Lower leg skin (tissue), 3 donors: ENCODE data around the gene STARD3.

ENCODE experiments used
- POLR2A ChIP-seq, 2 donors: fragments of 450-650 bp; IDR thresholded peaks; one replicate each; pipeline ENCODE4 v1.6.1; 2016 to 2017; ENCODE audit warnings: antibody characterized with exemption in 2 of 2, mild to moderate bottlenecking in 1 of 2, moderate library complexity in 1 of 2
- TF ChIP-seq, protein P1 (sequence below), 3 donors: fragments of 450-650 bp; IDR thresholded peaks; one replicate each; pipeline ENCODE4 v1.5.1; 2016; ENCODE audit warnings: antibody characterized with exemption in 3 of 3, mild to moderate bottlenecking in 3 of 3, moderate library complexity in 2 of 3

GRCh38 chr17:39641097-39641496 is 4.2 kb downstream of the STARD3 start:
- TF ChIP-seq, protein P1, sequence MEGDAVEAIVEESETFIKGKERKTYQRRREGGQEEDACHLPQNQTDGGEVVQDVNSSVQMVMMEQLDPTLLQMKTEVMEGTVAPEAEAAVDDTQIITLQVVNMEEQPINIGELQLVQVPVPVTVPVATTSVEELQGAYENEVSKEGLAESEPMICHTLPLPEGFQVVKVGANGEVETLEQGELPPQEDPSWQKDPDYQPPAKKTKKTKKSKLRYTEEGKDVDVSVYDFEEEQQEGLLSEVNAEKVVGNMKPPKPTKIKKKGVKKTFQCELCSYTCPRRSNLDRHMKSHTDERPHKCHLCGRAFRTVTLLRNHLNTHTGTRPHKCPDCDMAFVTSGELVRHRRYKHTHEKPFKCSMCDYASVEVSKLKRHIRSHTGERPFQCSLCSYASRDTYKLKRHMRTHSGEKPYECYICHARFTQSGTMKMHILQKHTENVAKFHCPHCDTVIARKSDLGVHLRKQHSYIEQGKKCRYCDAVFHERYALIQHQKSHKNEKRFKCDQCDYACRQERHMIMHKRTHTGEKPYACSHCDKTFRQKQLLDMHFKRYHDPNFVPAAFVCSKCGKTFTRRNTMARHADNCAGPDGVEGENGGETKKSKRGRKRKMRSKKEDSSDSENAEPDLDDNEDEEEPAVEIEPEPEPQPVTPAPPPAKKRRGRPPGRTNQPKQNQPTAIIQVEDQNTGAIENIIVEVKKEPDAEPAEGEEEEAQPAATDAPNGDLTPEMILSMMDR (IDR thresholded peaks at IDR 0.05), result no peak
- TF ChIP-seq POLR2A (IDR thresholded peaks at IDR 0.05), result no peak
